GM19099 (cell line): ENCODE measurements around the gene MCM9.

Experiments
- POLR2A ChIP-seq: IDR thresholded peaks from 3 replicates; pipeline ENCODE4 v1.6.1; 2011; ENCODE audit warnings: low read depth; ENCODE audit not compliant: insufficient read length; ENCODE audit errors: extremely low read depth

MCM9 gene

DNA sequence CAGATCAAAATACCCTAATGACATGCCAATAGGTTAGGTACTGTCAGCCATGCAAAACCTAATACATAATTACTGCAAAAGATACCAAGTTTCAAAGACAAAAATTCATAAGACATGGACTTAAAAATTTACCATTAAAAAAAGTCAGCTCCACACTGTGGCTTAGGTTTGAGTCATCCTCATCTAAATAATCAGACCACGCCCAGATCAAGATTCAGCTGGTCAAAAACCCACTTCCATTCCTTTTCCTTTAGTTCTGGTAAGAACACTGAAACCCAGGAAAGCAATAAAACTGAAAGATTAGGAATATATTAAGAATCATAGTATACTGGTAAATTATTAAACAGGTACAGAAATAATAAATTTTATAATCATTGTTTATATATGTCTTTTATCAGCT, 122.0 kb downstream of the MCM9 start:
- TF ChIP-seq POLR2A = no peak

DNA sequence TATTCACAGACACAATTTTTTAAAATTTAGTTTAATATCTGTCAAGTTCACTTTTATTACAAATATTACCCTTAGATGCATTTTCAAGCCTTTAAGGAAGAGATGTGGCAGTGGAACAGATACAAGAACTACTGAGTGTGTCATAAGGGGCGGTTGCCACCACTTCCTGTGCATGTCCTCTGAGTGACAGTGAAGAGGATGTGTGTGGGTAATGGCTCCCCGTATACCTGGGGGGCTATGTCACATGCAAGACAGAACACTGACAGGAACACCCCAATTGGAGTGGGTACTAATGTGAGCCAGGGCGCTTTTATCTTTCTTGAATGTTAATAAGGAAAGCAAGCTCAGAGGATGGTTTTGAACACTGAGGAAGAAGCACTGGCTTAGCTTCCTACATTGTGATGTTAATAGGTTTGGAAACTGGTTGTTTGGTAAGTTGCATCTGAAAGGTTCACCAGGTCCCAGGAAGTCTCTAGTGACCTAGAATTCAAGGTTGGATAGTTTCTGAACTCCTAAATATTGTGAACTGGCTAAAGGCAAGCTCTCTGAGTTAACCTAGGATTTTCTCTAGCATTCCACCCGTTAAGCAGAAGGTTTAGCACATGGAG, 124.4 kb downstream of the MCM9 start:
- TF ChIP-seq POLR2A = no peak

DNA sequence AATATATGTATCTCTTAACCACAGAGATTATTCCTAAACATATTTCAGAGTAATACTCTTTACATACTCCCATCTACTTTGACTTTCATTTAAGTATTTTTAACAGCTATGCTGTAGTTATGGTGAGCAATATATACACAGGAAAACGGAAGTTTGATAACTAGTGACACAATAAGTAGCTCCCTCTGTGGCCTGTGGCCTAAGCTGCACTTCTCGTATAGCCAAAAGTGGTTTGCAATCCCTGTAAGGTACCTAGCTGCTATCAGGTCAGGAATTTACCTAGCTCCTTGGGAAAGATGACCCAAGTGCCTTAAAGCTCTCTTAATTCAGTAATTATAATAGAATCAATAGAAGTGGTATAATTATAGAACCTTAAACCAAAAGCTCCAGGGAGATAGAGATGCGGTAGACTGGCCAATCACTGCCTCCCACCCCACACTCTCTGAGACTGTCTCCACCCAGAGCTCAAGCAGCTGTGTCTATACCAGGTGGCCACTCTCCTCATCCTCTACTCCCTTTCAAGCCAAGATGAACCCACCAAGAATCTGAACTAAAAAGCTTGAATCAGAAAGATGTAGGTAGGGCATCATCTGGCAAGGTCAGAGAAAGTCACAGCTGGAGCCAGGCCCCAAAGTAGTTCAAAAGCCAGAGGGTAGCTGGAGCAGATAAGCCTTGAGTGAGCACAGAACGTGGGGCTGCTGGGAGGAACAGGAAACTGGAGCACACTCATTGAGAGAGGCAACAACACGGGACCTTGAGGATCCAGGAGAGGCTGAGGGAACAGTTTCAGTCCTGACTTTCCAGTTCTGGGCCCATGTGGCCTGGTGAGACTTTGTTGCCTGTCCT, 125.9 kb downstream of the MCM9 start:
- no peak for TF ChIP-seq POLR2A

DNA sequence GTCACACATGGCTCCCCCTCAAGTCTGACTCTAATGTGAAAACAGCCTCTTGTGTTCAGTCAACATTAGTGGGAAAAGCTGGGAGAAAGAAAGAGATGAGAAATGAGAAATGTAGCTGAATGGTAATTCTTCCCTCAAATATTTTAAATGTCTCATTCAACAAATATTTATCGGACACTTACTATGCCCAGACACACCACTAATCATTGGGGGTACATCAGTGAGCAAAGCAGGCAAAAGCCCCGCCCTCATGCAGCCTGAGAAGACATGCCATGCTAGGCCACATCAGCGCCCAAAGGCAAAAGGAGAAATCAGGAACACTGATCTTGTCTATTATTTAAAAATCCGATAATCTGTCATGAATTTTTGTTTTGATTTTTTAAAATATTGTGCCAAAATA, 130.9 kb downstream of the MCM9 start:
- no peak for TF ChIP-seq POLR2A

DNA sequence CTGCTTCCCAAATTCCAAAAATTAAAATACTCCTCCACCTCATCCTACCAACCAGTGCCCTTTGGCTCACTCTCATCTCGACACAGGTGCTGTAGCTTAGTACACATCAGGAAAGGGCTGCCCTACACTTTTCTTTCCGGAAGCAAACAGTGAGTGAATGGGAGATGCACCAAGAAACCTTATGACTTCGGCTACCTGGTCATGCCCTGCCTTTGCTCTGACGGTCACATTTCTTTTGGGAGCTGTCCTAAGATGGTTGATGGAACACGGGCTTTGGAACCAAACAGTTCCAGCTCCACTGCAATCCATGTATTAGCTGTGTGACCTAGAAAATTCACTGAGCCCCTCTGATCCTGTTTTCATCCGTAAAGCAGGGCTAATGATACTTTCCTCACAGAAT, 133.7 kb downstream of the MCM9 start:
- TF ChIP-seq POLR2A = no peak

DNA sequence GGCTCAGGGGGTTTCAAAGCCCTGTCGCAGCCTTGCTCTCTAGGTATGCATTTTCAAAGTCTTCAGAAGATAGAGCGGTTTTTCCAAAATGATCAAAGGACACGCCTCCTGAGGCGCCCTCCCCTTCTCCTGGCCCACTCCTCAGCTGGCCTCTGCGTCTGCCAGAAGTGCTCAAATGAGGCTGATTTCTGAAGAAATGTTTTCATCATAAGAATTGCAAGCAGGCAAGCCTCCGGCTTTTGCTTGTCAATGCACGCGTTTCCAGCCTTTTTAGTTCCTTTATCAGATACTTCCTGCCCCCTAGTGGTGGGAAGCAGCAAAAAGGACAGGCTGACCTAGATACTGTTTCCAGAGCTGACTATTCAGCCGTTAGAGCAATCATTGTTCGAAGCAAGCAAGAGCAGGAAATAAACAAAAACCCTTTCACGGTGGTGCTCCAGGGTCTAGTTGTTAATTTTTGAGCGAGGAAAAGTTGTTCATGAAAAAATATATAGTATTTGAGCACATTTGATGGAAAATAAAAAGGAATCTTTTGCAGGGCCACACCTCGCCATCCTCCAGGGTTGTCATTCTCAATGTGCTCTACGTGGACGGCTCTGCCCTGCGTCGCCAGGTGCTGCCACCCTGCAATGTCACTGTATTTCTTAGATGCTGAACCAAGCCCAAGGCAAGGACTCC, 134.4 kb downstream of the MCM9 start:
- no peak for TF ChIP-seq POLR2A

DNA sequence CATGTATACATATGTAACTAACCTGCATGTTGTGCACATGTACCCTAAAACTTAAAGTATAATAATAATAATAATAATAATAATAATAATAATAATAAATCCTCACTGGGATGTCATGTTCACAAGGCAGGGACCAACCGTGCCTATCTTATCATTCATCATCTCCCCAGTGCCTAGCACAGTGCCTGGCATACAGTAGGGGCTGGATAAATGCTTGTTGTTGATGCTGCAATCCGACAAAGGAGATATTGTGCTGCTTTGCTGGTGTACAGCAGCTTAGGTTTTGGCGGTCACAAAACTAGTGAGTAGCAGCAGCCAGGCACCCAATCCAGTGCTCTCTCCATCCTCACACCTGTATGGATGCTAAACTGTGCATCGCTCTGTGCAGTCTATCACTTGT, 135.1 kb downstream of the MCM9 start:
- TF ChIP-seq POLR2A = no peak

DNA sequence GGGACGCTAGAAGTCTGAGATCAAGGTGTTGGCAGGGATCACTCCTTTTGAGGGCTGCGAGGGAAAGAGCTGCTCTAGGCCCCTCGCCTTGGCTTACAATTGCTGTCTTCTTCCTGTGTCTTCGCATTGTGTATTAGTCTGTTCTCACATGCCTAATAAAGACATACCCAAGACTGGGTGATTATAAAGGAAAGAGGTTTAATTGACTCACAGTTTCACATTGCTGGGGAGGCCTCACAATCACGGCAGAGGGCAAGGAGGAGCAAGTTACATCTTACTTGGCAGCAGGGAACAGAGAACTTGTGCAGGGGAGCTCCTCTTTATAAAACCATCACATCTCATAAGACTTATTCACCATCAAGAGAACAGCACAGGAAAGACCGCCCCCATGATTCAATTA, 143.5 kb downstream of the MCM9 start:
- no peak for TF ChIP-seq POLR2A

DNA sequence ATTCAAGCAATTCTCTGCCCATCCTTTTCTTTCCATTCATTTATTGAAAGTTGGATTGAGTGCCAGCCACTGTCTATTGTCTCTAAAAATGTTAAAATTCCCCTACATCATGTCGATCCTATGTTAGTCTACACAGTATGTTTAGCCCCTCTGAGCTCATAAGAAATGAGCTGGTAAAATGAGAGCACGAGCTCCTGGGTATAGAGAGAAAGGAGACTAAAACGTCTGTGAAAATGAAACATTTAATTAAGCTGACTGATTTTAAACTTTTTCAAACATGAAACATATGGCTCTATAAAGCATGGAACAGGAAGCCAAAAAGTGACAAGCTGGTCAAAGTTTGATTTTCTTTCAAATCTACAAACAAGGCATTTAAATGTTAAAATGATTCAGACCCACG, 145.0 kb downstream of the MCM9 start:
- TF ChIP-seq POLR2A = no peak

DNA sequence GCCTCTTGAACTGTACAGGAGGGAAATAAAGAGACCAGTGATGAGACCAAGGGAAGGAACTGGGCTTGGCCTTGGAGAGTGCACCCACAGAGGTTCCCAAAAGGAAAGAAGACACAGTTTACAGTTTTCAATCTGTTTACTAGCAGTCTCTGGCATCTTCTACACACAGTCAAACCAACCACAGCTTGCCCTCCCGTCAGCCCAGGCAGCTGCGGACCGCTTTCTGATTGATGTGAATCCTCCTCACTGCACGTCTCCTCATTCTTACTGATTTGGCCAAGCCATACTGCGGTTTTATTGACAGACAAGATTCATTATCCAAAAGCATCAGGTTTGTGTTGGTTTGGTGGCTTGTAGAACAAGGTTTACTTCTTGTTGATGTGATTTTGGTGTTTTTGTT, 145.5 kb downstream of the MCM9 start:
- no peak for TF ChIP-seq POLR2A

DNA sequence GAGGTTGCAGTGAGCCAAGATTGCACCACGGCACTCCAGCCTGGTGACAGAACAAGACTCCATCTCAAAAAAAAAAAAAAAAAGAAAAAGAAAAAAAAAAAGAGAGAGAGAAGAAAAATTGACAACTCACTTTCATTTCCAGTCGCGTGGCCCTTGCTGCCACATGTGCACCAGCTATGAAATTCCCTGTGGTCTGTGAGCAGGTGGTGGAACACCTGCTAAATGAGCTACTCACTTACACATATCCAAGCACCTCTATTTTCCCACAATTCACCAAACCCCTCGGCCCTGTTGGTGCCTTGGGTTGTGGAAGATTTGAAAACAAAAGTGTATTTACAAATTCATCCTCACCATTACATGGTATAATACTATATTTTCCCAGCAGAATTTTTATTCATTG, 146.3 kb downstream of the MCM9 start:
- no peak for TF ChIP-seq POLR2A

DNA sequence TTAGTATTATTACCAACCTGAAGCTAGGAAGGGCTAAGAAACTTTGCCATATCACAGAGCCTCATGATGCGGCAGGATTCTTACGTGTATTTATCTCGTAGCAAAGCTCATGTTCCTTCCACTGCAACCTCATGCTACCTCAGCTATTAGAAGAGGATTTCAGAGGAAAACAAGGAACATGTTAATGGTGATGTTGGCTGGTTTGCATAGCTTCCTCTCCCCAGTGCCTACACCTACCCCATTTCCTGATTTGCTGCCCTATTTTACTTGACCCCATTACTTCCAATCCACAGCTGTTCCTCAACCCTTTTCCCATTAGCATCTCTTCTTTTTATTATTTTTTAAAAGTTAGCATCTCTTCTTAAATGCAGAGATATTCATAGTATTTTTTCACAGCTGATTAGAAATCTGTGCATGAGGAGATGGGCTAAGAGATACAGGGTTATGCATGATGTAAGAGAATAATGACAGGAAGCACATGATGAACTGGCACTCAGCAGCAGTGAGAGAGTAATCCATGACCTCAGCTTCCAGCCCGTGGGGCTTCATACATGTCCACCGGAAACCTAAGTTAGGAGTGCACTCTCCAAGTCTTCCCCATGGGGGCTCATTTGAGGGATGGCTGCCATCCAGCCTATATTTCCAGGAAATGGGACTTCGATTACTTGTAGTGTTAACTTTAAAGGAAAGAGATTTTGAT, 147.1 kb downstream of the MCM9 start:
- TF ChIP-seq POLR2A = no peak

DNA sequence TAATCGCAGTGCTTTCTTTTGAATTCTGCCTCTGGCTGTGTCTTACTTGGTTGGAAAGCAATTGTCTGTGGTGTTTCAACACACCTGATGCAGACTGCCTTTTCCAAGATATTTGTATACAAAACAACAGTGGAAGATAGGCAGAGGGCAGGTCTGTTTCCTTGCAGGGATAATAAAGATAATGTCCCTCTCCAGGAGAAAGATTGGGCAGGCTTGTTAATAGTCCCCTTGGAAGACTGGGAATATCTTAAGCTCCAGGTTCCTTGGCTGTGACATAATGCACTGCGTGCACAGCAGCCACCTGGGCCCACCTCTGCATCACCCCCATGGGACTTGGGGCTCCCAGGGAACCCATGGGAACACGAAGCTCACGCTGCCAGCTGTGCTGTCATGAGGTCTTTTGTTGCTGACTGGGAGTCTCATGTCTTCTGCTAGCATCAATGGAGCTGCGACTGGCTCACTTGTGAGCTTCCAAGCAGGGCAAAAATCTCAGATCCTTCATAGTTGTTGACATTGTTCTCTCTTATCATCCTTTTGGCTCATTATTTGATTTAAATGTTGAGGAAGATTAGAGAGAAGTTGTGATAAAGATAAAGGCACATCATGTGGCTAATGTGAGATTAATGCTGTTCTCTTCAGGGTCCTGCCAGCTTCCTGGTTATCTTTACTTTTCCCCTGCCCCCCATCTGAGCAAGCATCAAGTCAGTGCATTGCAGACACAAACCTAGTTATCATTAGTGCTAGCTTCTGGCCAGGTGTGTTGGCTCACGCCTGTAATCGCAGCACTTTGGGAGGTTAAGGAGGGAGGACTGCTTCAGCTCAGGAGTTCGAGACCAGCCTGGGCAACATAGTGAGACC, 148.1 kb downstream of the MCM9 start:
- TF ChIP-seq POLR2A = no peak

DNA sequence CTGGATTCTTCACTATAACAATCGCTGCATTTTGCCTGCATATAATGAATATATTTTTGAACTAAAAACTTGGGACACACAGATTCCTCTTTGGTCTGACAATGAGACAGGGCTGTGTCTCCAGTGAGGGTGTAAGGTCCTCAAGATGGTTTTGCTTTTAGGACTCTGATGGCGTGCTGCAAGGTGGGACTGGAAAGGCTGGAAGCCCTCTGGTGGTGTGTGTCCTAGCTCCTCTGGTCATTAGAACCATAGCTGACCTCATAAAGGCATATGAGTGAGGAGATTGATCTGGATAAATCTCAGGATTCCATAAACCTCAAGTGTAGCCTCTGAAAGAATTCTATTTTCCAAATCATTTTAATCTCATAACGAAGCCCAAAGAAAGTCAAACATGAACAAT, 149.4 kb downstream of the MCM9 start:
- TF ChIP-seq POLR2A = no peak
